Stimulated activated CD4-positive, alpha-beta T cell treated with anti-CD3 and anti-CD28 coated beads, TNF-alpha, amount 100 ng/mL, for 1 hour (primary cell): ENCODE data around the gene TMEM271.

Experiments
- DNase-seq, 3 donors: peaks; one replicate each; pipeline ENCODE4 v3.0.0-alpha.2; 2020; ENCODE audit warnings: low read depth in 3 of 3, low spot score in 1 of 3

TMEM271 gene

GRCh38 chr4:534576-535151 is 41.4 kb downstream of the TMEM271 start:
- no peak for DNase-seq

GRCh38 chr4:534101-534575 is 42.0 kb downstream of the TMEM271 start:
- no peak for DNase-seq

- DNase-seq: no peak
Measured at GRCh38 chr4:533318-534100, 42.6 kb downstream of the TMEM271 start.

- DNase-seq: no peak
Measured at GRCh38 chr4:532588-533317, 43.3 kb downstream of the TMEM271 start.

- no peak for DNase-seq
Measured at GRCh38 chr4:531721-532565, 44.2 kb downstream of the TMEM271 start.

- DNase-seq: no peak
Measured at GRCh38 chr4:531076-531475, 45.0 kb downstream of the TMEM271 start.

GRCh38 chr4:530017-530781 is 45.9 kb downstream of the TMEM271 start:
- DNase-seq: no peak

- DNase-seq: no peak
Measured at GRCh38 chr4:529563-529962, 46.5 kb downstream of the TMEM271 start.

- no peak for DNase-seq
Measured at GRCh38 chr4:528835-529234, 47.3 kb downstream of the TMEM271 start.

- DNase-seq: no peak
Measured at GRCh38 chr4:528296-528695, 47.8 kb downstream of the TMEM271 start.

- DNase-seq: no peak
Measured at GRCh38 chr4:526971-527460, 49.1 kb downstream of the TMEM271 start.

- no peak for DNase-seq
Measured at GRCh38 chr4:526189-526909, 49.7 kb downstream of the TMEM271 start.

GRCh38 chr4:525660-526059 is 50.4 kb downstream of the TMEM271 start:
- DNase-seq: no peak

- no peak for DNase-seq
Measured at GRCh38 chr4:524196-524595, 51.9 kb downstream of the TMEM271 start.
